Astrocyte (in vitro differentiated cells and primary cell): ENCODE data around the gene MYO7B. TPM values are rescaled to one million over a fixed set of nuclear protein-coding genes. Genes with fewer than 3 reads are reported as not detected.

Experiments
- DNase-seq: peaks from one replicate; pipeline ENCODE4 v3.0.0-alpha.2; 2010; ENCODE audit warnings: low read depth
- FAIRE-seq: peaks from 2 replicates; lab custom pipeline; 2011; peaks lifted over from hg19 to GRCh38; lab: Jason Lieb, UNC
- H2AFZ ChIP-seq: 2 replicates; pipeline ENCODE4 v1.6.0; 2012; ENCODE audit warnings: low read depth, low read length, inconsistent platforms
- H3K27ac ChIP-seq: 2 replicates; pipeline ENCODE4 v1.5.1; 2011; ENCODE audit warnings: low read depth, low read length, inconsistent platforms
- H3K27me3 ChIP-seq: 2 replicates; pipeline ENCODE4 v1.6.0; 2011; ENCODE audit warnings: low read length, inconsistent platforms; ENCODE audit not compliant: insufficient read depth
- H3K36me3 ChIP-seq: 2 replicates; pipeline ENCODE4 v1.5.1; 2011; ENCODE audit warnings: low read length, inconsistent platforms; ENCODE audit not compliant: insufficient read depth
- H3K4me1 ChIP-seq: 2 replicates; pipeline ENCODE4 v1.5.1; 2011; ENCODE audit warnings: low read length, inconsistent platforms; ENCODE audit not compliant: insufficient read depth
- H3K4me2 ChIP-seq: 2 replicates; pipeline ENCODE4 v1.6.0; 2012; ENCODE audit warnings: low read length, inconsistent platforms
- H3K4me3 ChIP-seq: 2 replicates; pipeline ENCODE4 v1.5.1; 2011; ENCODE audit warnings: low read depth, mild to moderate bottlenecking, low read length, inconsistent platforms; ENCODE audit not compliant: insufficient read depth
- H3K79me2 ChIP-seq: 2 replicates; pipeline ENCODE4 v1.6.0; 2012; ENCODE audit warnings: mild to moderate bottlenecking, low read length, inconsistent platforms; ENCODE audit not compliant: insufficient read depth
- H3K9ac ChIP-seq: 2 replicates; pipeline ENCODE4 v1.6.0; 2012; ENCODE audit warnings: mild to moderate bottlenecking, low read length, inconsistent platforms
- H3K9me3 ChIP-seq: 2 replicates; pipeline ENCODE4 v1.5.1; 2012; ENCODE audit warnings: low read depth, mild to moderate bottlenecking, low read length, inconsistent platforms; ENCODE audit not compliant: insufficient read depth
- H4K20me1 ChIP-seq: 2 replicates; pipeline ENCODE4 v1.6.0; 2012; ENCODE audit warnings: low read length, inconsistent platforms; ENCODE audit not compliant: insufficient read depth
- H3K27ac Mint-ChIP-seq: one replicate; pipeline ENCODE4 v1.8.0; 2021; ENCODE audit warnings: mild to moderate bottlenecking, mixed read lengths; ENCODE audit not compliant: unreplicated experiment
- H3K27me3 Mint-ChIP-seq: one replicate; pipeline ENCODE4 v1.8.0; 2021; ENCODE audit warnings: low read depth, mixed read lengths; ENCODE audit not compliant: unreplicated experiment
- H3K36me3 Mint-ChIP-seq: one replicate; pipeline ENCODE4 v1.8.0; 2021; ENCODE audit warnings: low read depth, mixed read lengths; ENCODE audit not compliant: unreplicated experiment
- H3K4me1 Mint-ChIP-seq: one replicate; pipeline ENCODE4 v1.8.0; 2021; ENCODE audit warnings: low read depth, mixed read lengths; ENCODE audit not compliant: unreplicated experiment
- H3K4me3 Mint-ChIP-seq: one replicate; pipeline ENCODE4 v1.8.0; 2021; ENCODE audit warnings: mild to moderate bottlenecking, moderate library complexity, mixed read lengths; ENCODE audit not compliant: unreplicated experiment
- H3K9me3 Mint-ChIP-seq: one replicate; pipeline ENCODE4 v1.8.0; 2021; ENCODE audit warnings: mild to moderate bottlenecking, mixed read lengths; ENCODE audit not compliant: unreplicated experiment
- EZH2 ChIP-seq: IDR thresholded peaks from 2 replicates; pipeline ENCODE4 v1.6.1; 2012; ENCODE audit warnings: mild to moderate bottlenecking, low read length, inconsistent platforms; ENCODE audit not compliant: insufficient read depth
- total RNA-seq: library from RNA; stranded (reverse); gene quantifications from 2 replicates; pipeline ENCODE4 v1.2.1, GENCODE V29; 2021
- TF ChIP-seq, protein P1 (sequence below): IDR thresholded peaks from 2 replicates; pipeline ENCODE4 v1.5.1; 2011; ENCODE audit warnings: low read depth, mild to moderate bottlenecking, inconsistent platforms, low read length, moderate library complexity; ENCODE audit not compliant: insufficient read depth

MYO7B gene
- total RNA-seq, 1 donor from 2014 or later = 0.77 TPM

DNA sequence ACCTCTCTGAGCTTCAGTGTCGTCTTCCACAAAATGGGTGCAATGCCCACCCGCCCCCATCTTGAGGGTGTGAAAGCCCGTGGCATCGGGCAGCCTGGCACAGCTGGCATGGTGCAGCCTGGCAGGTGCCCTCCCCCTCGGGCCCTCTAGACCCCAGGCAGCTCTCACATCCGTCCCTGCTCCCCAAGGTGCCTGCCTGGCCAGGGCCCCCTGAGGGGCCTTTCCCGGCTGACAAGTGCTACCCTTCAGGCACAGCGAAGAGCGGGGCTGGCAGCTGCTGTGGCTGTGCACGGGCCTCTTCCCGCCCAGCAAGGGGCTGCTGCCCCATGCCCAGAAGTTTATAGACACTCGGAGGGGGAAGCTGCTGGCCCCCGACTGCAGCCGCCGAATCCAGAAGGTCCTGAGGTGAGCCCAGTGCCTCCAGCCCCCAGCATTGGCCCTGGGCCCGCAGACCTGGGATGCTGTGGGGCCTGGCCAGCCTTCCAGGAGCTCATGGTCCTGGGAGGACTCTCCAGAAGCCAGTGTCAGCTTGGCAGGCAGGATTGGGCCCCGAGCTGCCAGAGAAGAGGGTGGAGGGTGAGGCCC is 96.6 kb downstream of the MYO7B start:
- no peaks in the 10 kb centered on the region for H3K36me3 ChIP-seq
- no peak for FAIRE-seq
- H3K27me3 Mint-ChIP-seq = peaks cover 1% of the 10 kb centered on the region

DNA sequence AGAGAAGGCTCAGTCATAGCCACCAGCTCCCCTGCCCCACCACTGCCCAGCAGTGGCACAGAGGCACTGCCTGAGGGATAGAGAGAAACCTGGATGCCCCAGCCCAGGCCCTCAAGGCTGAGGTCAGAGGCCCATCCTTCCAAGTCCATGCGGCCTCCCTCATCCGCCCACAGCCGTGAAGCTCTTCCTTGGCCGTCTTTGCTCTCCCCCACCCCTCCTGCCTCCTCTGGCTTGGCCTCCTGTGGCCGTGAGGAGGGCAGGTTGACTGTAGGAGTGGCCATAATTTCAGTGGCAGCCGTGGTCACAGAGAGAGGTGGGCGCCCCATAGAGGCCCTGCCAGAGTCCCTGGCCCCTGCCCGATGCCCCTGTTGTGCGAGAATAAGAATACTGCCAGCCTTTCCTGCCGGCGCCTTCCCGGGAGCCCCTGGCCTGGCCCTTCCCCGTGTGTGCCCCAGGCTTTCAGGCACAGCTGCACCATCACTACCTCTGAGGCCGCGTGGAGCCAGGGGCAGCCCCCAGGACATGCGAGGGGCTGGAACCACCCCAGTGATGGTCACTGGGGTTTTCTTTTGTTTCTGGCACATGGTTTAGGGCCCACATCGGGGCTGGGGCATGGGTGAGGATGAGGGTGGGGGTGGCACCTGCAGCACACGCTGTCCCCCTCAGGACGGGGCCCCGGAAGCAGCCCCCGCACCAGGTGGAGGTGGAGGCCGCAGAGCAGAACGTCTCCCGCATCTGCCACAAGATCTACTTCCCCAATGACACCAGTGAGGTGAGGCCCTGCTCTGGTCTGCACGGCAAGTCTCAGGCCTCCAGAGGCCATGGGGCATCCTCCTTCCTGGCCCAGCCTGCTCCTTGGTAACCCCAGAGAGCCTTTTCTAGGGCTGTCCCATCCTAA is 97.4 kb downstream of the MYO7B start:
- H3K9me3 ChIP-seq = no peaks in the 10 kb centered on the region
- Mint-ChIP-seq H3K4me3 (no peak overlapping the region), H3K4me1 (peaks cover 10% of the 10 kb centered on the region), H3K36me3 (peaks cover 2% of the 10 kb centered on the region), H3K9me3 (no peaks in the 10 kb centered on the region), H3K27ac (peak overlapping the region; percentile 62), H3K27me3 (no peaks in the 10 kb centered on the region)
- no peak for TF ChIP-seq EZH2
- TF ChIP-seq, protein P1, sequence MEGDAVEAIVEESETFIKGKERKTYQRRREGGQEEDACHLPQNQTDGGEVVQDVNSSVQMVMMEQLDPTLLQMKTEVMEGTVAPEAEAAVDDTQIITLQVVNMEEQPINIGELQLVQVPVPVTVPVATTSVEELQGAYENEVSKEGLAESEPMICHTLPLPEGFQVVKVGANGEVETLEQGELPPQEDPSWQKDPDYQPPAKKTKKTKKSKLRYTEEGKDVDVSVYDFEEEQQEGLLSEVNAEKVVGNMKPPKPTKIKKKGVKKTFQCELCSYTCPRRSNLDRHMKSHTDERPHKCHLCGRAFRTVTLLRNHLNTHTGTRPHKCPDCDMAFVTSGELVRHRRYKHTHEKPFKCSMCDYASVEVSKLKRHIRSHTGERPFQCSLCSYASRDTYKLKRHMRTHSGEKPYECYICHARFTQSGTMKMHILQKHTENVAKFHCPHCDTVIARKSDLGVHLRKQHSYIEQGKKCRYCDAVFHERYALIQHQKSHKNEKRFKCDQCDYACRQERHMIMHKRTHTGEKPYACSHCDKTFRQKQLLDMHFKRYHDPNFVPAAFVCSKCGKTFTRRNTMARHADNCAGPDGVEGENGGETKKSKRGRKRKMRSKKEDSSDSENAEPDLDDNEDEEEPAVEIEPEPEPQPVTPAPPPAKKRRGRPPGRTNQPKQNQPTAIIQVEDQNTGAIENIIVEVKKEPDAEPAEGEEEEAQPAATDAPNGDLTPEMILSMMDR = no peak
- no peak overlapping the region for H2AFZ ChIP-seq
- H3K9ac ChIP-seq = no peak overlapping the region
- peaks cover 10% of the 10 kb centered on the region for H3K4me1 ChIP-seq
- H3K27ac ChIP-seq = no peak overlapping the region
- H4K20me1 ChIP-seq = no peaks in the 10 kb centered on the region
- FAIRE-seq (no peak), DNase-seq (no peak)
- H3K4me2 ChIP-seq = no peak overlapping the region
- no peaks in the 10 kb centered on the region for H3K36me3 ChIP-seq
- H3K4me3 ChIP-seq = no peak overlapping the region
- no peaks in the 10 kb centered on the region for H3K27me3 ChIP-seq
- no peaks in the 10 kb centered on the region for H3K79me2 ChIP-seq

More for the DNA sequence above, 96.6 kb downstream of the MYO7B start:
- H3K9me3 Mint-ChIP-seq = no peaks in the 10 kb centered on the region
- no peak overlapping the region for H3K27ac ChIP-seq
- H3K27ac Mint-ChIP-seq = no peak overlapping the region
- H3K4me1 ChIP-seq = peaks cover 3% of the 10 kb centered on the region
- TF ChIP-seq EZH2 = no peak
- TF ChIP-seq, protein P1 = no peak
- H3K9ac ChIP-seq = no peak overlapping the region
- H3K4me3 ChIP-seq = no peak overlapping the region
- H3K9me3 ChIP-seq = no peaks in the 10 kb centered on the region
- H3K4me3 Mint-ChIP-seq = no peak overlapping the region
- no peaks in the 10 kb centered on the region for H3K79me2 ChIP-seq
- H3K4me2 ChIP-seq = no peak overlapping the region
- peaks cover 6% of the 10 kb centered on the region for H3K4me1 Mint-ChIP-seq
- no peaks in the 10 kb centered on the region for H3K27me3 ChIP-seq
- H4K20me1 ChIP-seq = no peaks in the 10 kb centered on the region
- H3K36me3 Mint-ChIP-seq = peaks cover 2% of the 10 kb centered on the region
- no peak overlapping the region for H2AFZ ChIP-seq
- no peak for DNase-seq
